HG03280 (cell line): ENCODE measurements around the gene RANBP2.
A peak's percentile ranks its signal among the peaks of the same experiment; 100 is the strongest.
"Not testable (repeated sequence)": the region's sequence is repeated elsewhere in the genome, so short reads cannot be mapped to it uniquely, and the experiment has no call there.

Source experiments
- ATAC-seq: cut with Tn5 transposase; IDR thresholded peaks from one replicate; pipeline ENCODE4 v1.9.1; 2021; ENCODE audit warnings: mild to moderate bottlenecking, moderate library complexity; ENCODE audit not compliant: unreplicated experiment

RANBP2 gene

DNA sequence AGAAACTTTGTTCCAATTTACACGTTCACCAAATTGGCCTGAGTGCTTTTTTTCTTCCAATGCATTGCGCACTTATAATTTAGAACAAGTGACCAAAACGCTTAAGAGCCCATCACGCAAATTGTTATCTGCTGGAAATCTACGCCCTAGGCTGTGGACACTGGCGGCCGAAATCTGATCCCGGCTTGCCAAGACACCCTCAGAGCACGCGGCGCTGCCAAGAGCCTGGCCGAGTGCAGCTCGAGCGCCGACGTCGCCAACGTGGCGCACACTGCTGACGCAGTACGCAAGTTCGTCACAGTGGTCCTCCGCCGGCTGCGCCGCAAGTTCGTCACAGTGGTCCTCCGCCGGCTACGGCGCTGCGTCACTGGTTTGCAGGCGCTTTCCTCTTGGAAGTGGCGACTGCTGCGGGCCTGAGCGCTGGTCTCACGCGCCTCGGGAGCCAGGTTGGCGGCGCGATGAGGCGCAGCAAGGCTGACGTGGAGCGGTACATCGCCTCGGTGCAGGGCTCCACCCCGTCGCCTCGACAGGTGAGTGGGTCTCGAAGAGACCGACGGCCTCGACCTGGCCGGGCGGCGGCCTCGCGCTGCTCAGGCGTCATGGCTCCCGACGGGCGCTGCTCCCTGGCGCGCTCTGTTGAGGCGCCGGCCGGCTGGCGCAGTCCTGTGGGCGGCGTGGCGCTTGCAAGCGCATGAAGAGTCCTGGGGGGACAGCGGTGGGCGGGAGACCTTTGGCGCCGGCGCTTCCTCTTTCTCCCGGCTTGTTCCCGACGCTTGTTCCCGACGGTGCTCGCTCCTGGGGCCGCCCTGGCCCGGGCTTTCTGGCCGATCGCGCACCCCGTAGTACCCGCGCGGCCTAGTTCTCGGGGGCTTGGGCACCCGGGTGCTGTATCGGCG is at the start of gene RANBP2:
Gene RANBP2 (plus strand): TSS at position 334 of the 896 bp plus-strand sequence. CDS start 125 bp downstream, at position 459.
- peak; percentile 99 for ATAC-seq

- ATAC-seq, result not testable (repeated sequence)
Observed at GRCh38 chr2:108670282-108670681, 49.0 kb upstream of the RANBP2 start.

DNA sequence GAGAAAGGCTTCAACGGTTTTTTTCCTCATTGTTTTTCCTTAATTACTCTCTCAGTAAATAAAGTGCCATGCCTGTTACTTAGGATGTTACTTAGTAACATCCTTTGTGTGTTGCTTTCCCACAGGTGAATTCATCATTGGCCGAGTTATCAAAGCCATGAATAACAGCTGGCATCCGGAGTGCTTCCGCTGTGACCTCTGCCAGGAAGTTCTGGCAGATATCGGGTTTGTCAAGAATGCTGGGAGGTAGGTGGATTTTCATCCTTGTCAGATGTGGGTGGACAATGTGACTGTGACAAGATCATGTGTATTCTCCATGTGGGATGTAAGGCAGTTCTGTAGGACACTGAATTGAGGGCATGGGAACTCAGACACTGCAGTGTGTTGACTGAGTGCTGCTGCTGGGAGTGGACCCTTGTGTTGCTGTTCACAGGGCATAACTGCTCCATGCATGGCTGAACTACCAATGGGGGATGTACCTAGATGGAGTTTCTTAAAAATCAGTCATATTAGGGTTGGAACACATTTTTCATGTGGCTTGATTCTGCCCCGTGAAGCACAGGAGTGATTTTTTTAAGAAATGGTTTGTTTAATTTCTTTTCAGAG is 47.0 kb upstream of the RANBP2 start:
- ATAC-seq, result not testable (repeated sequence)

DNA sequence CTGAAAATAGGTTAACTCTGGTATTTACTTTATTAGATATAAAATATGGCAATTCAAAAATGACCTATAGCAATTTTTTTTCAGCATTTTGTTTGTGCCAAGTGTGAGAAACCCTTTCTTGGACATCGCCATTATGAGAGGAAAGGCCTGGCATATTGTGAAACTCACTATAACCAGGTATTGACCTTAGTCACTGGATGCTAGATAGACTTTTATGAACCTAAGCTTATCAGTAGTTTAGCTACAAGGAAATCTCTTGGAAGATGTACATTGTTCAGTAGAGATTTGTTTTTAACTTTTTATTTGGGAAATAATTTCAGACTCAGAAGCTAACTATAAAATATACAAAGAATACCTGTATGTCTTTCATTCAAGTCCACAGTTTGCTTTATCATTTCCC is 42.8 kb upstream of the RANBP2 start:
- not testable (repeated sequence) for ATAC-seq

- ATAC-seq, result not testable (repeated sequence)
Observed at GRCh38 chr2:108677239-108677744, 42.0 kb upstream of the RANBP2 start.

GRCh38 chr2:108678198-108678651 is 41.1 kb upstream of the RANBP2 start:
- not testable (repeated sequence) for ATAC-seq

GRCh38 chr2:108680805-108681204 is 38.5 kb upstream of the RANBP2 start:
- ATAC-seq, result not testable (repeated sequence)

- not testable (repeated sequence) for ATAC-seq
Observed at GRCh38 chr2:108688818-108689756, 30.2 kb upstream of the RANBP2 start.

DNA sequence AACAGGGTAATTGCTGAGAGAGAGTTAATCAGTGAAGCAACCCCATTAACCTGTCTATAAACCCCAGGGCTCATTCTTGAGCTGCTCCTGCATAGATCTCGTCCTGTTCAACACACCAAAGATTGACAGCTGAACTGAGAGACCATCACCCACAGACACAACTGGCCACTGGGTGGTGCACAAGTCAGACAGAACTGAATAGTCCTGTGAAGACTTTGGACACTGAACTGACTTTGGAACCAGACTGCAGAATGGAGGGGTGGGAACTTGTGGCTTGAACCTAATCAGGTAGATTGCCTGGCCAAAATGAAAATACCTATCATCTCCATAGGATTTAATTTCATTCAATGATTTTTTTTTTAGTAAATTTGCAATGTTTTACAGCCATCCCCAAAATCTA is 29.3 kb upstream of the RANBP2 start:
- ATAC-seq, result not testable (repeated sequence)

DNA sequence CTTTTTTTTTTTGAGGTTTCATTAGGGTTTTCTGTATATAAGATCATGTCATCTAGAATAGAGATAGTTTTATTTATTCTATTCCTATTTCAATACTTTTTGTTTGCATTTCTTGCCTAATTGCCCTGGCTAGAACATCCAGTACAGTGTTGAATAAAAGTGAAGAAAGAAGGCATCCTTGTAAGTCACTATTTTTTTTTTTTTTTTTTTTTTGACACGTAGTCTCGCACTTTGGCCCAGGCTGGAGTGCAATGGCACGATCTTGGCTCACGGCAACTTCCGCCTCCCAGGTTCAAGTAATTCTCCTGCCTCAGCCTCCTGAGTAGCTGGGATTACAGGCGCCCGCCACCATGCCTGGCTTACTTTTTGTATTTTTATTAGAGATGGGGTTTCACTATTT is 27.8 kb upstream of the RANBP2 start:
- ATAC-seq, result no peak

- no peak for ATAC-seq
Observed at GRCh38 chr2:108701208-108701607, 18.1 kb upstream of the RANBP2 start.

- no peak for ATAC-seq
Observed at GRCh38 chr2:108701806-108702205, 17.5 kb upstream of the RANBP2 start.

DNA sequence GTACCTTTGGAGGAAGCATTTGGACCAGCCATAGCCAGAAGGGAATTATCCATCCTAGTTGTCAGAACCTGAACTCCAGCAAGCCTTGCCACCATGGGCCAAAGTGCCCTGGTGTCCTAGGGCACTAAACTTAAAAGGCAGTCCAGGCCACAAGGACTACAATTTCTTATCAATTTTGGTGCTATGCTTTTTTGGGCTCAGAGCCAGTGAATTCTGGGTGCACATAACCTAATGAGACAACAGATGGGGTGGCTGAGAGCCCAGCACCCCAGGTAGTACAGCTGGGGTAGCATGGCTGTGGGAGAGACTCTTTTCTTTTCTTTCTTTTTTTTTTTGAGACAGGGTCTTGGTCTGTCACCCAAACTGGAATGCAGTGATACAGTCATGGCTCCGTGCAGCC is 14.4 kb upstream of the RANBP2 start:
- no peak for ATAC-seq

- no peak for ATAC-seq
Observed at GRCh38 chr2:108707300-108707699, 12.0 kb upstream of the RANBP2 start.

- ATAC-seq, result not testable (repeated sequence)
Observed at GRCh38 chr2:108716971-108717370, 2.3 kb upstream of the RANBP2 start.

- ATAC-seq, result not testable (repeated sequence)
Observed at GRCh38 chr2:108726048-108726447, 6.8 kb downstream of the RANBP2 start.

GRCh38 chr2:108734656-108735055 is 15.4 kb downstream of the RANBP2 start:
- ATAC-seq, result not testable (repeated sequence)

DNA sequence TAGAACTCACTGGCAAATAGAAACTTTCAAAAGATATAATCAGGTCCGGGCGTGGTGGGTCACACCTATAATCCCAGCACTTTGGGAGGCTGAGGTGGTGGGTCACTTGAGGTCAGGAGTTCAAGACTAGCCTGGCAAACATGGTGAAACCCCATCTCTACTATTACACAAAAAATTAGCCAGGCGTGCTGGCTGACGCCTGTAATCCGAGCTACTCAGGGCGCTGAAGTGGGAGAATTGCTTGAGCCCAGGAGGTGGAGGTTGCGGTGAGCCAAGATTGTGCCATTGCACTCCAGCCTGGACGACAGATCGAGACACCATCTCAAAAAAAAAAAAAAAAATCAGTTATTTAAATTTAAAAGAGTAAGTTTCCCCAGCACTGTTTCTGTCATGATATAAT is 38.7 kb downstream of the RANBP2 start:
- ATAC-seq, result not testable (repeated sequence)

DNA sequence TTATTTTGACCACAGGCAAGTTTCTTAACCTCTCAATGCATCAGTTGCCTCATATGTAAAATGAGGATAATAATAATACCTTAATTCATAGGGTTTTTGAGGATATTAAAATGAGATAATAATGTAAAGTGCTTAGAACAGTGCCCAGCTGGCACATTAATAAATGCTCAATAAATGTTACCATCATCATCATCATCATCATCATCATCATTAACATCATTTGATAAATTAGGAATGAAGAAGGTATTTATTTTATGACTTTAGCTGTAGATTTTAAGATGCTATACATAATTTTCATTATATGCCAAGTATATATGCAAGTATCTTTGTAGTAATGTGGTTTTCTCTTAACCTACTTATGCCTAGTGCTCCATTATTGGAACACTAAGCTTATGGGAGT is 43.3 kb downstream of the RANBP2 start:
- ATAC-seq, result not testable (repeated sequence)

- not testable (repeated sequence) for ATAC-seq
Observed at GRCh38 chr2:108766671-108767070, 47.4 kb downstream of the RANBP2 start.

- not testable (repeated sequence) for ATAC-seq
Observed at GRCh38 chr2:108767859-108768258, 48.6 kb downstream of the RANBP2 start.
